NCI-H2107 treated with DMSO at 0.1 percent for 48 hours (cell line): ENCODE measurements around the gene SYCE3.
"Not testable (repeated sequence)": the region's sequence is repeated elsewhere in the genome, so short reads cannot be mapped to it uniquely, and the experiment has no call there.

Source experiments
- DNase-seq: peaks from one replicate; lab custom pipeline; 2025; ENCODE audit not compliant: unreplicated experiment; lab: John Stamatoyannopoulos, UW

SYCE3 gene

DNA sequence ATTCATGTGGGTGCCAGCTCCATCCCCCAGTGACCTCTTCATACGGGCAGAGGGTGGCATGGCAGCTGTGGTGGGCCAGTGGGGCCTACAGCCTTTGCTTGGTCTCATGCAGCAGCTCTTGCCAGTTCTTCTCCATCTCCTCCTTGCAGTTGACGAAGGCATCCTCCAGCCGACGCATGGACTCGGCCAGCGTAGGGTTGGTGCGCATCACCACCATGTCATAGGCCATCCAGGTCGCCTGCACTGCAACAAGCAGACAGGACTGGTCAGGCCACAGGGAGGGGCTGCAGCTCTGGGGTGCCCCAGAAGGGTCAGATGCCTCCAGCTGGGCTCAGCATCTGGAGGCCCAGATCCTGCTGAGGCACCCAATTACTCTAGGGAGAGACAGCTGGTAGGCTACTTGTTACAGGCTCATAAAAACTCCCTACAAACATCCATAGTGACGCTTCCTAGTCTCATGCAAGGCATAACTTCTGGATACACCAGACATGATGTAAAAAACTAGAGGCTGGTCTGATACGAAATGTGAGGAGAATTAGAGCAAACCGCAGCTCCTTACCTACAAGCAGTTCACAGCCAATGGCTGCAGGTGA, 11.5 kb downstream of the SYCE3 start:
- no peak for DNase-seq

DNA sequence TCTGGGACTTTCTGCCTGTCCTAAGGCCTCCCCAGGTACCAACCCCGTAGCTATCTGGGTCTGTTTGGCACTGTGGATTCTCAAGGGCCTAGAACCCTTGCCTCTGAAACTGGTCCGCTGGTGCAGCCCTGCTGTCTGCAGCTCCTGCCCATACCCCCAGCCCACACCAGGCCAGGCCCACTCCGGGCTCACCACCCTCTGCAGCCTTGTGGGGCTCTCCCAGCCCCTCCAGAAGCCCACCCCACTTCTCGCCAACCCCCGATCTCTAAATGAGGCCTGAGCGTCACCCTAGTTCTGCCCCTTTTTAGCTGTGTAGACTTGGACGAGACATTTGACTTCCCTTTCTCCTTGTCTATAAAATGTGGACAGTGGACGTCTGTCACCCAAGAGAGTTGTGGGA, 12.3 kb downstream of the SYCE3 start:
- DNase-seq, result no peak

DNA sequence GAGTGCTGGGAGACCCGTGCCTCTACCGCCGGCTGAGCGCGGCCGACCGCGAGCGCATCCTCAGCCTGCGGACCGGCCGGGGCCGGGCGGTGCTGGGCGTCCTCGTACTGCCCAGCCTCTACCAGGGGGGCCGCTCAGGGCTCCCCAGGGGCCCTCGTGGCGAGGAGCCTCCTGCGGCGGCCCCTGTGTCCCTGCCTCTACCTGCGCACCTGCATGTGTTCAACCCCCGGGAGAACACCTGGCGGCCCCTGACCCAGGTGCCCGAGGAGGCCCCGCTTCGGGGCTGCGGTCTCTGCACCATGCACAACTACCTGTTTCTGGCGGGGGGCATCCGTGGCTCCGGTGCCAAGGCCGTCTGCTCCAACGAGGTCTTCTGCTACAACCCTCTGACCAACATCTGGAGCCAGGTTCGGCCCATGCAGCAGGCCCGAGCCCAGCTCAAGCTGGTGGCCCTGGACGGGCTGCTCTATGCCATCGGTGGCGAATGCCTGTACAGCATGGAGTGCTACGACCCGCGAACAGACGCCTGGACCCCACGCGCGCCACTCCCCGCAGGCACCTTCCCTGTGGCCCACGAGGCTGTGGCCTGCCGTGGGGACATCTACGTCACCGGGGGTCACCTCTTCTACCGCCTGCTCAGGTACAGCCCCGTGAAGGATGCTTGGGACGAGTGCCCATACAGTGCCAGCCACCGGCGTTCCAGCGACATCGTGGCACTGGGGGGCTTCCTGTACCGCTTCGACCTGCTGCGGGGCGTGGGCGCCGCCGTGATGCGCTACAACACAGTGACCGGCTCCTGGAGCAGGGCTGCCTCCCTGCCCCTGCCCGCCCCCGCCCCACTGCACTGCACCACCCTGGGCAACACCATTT, 13.6 kb downstream of the SYCE3 start:
- DNase-seq, result no peak

DNA sequence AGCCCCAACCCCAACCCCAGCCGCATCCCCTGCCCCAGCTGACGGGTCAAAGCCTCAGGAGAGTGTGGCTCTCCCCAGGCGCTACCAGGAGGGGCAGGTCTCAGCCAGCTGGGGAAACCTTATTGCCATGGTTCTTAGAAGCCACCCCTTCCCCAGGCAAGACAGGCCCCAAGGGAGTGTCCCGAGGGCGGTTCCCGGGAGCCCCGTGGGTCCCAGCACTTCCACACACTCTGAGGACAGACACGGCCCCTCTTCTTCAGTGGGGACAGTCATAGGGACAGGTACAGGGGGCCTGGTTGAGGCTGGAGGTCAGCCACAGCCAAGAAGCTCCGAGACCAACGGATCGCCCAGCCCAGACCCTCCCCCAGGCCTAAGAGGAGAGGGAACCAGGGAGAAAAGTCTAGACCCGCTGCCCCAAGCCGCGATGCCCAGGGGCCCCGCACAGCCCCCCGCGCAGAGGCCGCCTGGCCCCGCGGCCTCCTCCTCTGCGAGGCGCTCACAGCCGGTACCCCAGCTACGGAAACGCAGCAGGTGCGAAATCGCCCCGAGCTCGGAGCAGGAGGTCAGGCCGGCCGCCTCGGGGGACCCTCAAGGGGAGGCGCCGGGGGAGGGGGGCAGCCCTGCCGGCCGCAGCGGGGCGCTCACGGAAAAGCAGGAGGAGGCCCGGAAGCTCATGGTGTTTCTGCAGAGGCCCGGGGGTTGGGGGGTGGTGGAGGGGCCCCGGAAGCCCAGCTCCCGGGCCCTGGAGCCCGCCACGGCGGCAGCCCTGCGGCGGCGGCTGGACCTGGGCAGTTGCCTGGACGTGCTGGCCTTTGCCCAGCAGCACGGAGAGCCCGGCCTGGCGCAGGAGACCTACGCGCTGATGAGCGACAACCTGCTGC, 14.4 kb downstream of the SYCE3 start:
- no peak for DNase-seq

DNA sequence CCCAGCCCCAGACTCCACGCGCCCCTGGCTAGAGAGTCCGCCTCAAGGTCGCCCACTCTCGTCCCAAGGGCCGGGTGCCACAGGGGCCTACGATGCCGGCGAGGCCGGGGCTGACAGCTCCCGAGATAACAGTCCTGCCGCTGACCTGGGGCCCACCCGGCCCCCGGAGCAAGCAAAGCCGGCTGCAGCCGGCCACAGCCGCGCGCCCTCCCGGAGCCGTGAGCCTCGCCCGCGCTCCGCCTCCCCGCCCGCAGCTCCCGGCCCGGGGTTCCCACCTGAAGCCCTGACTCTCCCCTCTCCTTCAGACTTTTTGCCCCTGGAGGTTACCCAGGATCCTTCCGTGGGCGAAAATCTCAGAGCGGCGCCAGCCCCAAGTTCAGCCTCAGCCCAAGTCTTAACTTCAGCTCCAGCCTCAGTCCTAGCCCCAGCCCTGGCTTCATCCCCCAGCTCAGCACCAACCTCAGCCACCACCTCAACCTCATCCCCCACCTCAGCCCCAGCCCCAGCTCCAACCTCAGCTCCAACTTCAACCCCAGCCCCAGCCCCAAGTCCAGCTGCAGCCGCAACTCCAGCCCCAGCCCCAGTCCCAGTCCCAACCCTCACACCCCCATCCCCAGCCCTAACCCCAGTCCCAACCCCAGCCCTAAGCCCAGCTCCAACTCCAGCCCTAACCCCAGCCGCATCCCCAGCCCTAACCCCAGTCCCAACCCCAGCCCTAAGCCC, 15.3 kb downstream of the SYCE3 start:
- DNase-seq, result no peak

DNA sequence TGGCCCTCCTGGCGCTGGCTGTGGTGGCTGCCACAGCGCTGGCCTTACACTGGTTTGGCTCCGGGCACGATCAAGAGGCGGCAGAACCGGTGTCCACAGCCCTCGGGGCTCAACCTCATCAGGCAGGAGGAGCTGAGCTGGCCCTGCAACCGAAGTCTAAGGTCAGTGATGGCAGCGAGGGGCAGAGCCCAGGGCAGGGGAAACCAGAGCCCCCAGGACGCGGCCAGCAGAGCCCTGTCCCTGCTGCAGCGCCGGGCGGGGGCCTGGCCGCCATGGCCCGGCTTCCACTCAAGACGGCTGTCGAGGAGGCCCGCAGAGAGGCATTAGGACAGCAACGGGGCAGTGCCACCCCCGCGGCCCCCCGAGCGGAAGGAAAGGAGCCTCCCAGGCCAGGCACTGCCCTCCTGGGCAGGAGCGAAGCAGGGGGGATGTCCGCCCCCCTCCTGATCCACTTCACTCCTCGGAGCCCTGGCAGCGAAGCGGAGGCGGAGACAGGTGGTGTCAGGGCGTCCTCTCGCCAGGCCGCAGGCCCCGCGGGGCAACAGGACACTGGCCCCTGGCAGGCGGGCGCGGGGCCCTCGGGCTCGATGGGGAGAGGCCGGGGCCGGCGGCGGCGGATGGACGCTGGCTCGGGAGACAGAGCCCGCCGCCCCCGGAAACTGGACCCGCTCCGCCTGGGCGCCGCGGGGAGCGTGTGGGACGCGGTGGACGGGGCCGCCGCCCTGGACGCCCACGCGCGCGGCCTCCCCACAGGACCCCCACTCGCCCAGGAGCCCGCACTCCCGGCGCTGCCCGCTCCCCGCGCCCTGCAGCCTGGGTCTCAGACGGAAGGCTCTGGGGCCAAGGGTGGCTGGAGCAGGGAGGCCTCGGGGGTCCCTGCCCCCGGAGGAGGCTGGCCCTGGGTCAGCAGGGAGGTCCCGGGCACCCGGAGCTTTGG, 16.1 kb downstream of the SYCE3 start:
- no peak for DNase-seq

DNA sequence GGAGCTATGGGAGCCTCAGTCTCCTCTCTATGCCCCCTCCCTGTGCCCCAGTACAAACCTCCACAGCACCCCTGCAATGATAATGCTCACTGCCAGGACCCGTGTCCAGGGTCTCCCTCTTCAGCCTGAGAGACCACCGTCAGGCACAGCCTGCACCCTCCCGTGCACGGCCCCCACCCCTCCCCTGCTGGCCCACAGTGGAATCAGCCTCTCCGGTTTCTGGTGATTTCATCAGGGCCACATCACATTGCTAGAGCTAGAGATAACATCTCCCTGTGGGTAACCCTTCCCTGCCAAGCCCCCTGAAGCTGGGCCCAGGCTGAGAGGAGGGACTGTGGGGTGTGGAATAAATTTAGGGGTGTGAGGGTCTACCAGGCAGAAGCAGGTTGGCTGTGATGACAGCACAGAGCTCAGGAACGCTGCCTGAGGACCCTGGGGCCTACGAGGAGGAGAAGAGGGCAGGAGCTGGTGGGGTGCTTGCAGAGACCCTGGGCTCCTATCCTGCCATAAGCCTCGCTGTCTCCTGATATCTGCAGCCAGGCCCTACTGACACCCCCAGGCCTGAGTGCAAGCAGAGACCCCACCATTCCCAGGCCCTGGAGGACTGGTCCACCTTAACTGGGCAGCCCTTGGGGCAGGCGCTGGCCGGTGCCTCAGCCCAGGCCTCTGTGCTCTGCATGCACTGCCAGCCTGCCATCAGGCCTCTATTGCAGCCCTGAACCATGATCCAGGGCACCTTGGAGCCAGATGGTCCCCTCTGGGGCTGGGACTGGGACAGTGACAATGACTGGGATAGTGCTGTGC, 17.0 kb downstream of the SYCE3 start, which contains the start of gene KLHDC7B:
TSS of gene KLHDC7B (plus strand) at position 378 of the 804 bp plus-strand sequence. CDS start at position 723, 345 bp downstream.
- no peak for DNase-seq

DNA sequence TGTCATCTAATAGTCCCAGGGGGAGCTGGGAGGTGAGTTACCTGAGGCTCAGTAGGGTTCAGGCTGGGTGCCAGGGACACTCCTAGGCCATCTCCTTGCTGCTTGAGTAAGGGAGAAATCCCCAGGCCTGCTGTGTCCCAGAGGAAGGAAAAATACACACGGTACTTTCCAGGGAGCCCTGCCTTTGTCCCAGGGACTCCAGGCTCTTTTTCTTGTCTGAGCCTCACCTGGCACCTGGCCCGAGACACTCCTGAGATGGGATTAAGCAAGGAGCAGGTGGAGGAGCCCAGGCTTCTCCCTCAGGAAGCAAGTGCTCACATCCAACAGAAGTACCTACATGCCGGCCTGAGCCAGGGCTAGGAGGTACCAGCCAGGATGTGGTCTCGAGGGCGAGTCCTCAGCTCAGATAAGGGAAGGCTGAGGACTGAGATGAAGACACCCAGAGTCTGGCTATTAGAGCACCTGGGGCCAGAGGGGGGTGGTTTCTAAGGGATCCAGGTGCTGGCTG, 17.9 kb downstream of the SYCE3 start:
- no peak for DNase-seq

DNA sequence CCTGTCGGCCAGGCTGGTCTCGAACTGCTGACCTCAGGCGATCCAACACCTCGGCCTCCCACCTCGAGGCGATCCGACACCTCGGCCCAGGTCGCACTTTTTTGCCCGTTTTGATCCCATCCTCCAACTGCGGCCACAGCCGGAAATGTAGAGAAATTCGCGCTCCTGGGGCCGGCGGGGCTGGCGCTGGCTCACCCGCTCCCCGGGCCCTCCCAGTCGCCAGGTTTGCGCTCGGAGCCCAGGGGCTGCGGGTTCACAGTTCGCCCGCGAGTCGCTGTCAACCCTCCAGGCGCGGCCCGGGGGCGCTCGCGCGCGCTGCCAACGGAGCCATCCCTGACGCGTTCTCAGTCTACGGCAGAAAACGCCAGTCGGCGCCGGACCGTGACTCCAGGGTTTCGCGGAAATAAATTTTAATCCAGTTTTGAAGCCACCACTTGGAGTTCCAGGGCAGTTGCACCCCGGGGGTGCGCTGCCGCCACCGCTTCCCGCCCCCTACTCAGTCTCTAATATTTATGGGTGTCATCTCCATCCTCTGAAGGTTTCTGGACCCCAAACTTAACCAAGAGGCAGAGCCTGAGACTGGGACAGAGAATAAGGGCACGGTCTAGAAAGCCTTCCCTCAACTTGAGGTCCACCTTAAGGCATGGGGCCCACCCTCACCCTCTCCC, 18.5 kb downstream of the SYCE3 start:
- DNase-seq, result no peak

DNA sequence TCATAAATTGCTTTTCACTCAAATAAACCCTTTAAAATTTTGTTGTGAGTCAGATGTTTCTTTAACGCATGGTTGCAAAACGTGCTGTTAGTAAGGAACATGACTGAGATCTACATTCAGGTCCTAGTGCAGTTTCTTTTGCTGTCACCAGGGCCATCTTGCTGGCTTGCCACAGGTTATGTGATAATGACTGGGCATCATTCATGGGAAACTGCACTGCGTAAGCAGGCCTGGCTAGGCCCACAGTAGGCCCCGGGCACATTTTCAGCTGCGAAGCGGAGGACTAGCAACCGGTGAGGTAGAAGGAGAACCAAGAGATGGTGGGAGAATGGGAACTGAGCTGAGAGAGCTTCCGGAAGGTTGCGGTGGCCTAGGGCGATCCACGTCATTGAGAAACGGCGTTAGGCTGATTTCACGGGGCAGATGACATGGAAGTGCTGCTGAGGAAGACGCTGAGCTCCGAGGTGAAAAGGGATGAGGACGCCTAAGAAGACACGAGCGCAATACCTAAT, 20.2 kb downstream of the SYCE3 start:
- DNase-seq, result no peak

DNA sequence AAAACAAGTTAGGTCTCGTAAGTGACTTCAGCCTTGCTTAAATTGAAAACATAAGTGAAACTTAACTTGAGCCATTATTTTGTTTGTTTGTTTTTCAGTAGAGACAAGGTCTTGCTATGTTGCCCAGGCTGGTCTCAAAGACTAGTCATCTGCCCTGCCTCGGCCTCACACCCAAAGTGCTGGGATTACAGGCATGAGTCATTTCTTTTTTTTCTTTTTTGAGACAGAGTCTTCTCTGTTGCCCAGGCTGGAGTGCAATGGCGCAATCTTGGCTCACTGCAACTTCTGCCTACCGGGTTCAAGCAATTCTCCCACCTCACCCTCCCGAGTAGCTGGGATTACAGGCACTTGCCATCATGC, 21.1 kb downstream of the SYCE3 start:
- not testable (repeated sequence) for DNase-seq

DNA sequence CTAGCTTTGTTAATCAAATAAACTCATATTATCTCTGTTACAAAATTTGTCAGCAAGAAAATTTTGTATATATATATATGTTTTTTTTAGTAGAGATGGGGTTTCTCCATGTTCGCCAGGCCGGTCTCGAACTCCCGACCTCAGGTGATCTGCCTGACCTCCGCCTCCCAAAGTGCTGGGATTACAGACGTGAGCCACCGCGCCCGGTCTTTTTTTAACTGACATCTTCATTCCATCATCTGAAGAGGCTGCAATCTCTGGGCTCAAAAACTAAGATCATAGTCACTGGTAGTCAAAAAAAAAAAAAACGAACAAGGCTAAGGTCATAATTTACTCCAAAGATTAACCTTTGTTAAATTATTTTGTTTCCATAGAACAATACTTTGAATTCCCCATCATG, 22.3 kb downstream of the SYCE3 start:
- no peak for DNase-seq

DNA sequence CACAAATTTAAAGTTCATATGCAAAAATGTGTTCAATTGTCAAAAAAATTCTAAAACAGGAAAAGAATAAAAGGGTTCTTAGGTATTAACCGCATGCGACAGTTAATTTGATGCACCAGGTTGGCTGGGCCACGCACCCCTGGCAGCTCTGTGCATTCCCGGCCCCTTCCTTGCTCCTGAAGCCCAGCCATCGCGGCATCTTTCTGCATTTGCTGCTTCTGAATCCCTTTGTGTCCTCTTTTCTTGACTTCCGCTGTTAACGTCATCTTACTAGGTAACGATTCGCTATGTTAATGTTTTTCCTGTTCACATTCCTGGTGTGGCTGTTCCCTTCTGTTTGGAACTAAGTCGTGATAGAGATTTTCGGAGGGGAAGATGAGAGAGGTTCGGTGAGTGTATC, 25.0 kb downstream of the SYCE3 start:
- no peak for DNase-seq

DNA sequence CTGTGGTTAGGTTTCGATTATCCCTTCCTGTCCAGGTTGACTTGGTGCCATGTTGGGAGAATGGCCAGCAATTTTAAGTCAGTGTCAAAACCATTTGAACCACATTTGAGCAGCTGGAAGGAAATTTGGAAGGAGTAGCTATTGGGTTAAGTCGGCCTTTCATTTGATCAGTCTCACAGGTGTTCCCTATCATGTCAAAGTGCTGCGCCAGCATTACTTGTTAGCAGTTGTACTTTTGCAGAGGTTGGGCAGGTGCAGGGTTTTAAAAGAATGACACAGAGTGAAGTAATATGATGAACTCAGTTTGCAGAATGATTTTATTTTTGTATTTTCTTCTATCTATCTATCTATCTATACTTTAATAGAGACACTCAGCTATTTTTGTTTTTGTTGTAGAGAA, 26.5 kb downstream of the SYCE3 start:
- no peak for DNase-seq

DNA sequence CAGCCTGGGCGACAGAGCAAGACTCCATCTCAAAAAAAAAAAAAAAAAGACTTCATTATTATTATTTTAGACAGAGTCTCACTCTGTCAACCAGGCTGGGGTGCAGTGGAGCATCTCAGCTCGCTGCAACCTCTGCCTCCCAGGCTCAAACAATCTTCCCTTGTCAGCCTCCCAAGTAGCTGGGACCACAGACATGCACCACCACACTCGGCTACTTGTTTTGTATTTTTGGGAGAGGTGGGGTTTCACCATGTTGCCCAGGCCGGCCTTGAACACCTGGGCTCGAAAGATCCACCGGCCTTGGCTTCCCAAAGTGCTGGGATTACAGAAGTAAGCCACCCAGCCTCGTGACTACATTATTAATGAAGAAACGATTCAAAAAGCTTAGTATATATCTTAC, 27.6 kb downstream of the SYCE3 start:
- DNase-seq, result no peak

DNA sequence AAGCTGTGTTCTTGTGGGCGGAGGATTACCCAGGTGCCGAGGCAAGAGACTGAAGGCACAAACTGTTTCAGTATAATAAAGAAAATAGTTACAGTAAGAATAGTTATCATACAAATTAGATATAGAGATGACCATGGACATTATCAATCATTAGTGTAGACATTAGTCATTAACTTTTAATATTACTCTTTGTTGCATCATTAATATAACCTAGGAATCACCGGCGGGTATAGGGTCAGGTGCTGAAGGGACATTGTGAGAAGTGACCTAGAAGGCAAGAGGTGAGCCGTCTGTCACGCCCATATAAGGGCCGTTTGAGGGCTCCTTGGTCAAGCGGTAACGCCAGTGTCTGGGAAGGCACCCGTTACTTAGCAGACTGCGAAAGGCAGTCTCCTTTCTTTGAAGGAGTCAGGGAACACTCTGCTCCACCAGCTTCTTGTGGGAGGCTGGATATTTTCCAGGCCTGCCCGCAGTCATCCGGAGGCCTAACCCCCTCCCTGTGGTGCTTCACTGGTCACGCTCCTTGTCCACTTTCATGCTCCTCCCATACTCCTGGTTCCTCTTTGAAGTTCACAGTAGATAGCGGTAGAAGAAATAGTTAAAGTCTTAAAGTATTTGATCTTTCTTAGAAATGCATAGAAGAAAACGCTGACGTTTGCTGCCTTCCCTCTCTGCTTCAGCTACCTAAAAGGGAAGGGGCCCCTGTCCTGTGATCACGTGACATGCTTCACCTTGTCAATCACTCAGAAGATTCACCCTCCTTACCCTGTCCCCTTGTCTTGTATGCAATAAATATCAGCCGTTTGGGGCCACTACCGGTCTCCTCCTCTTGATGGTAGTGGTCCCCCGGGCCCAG, 28.6 kb downstream of the SYCE3 start:
- DNase-seq, result not testable (repeated sequence)
